ENCODE data around the gene SNX5. TPM values are rescaled to one million over a fixed set of nuclear protein-coding genes. Genes with fewer than 3 reads are reported as not detected.

Gene SNX5
- polyA plus RNA-seq, 6 donors from 2014 or later, result 102 to 151 (median 122) TPM

- Mint-ChIP-seq H3K36me3 (no peaks in the 10 kb centered on the region), H3K27me3 (no peaks in the 10 kb centered on the region), H3K4me1 (peaks cover 30 to 54% (median 46%) of the 10 kb centered on the region in 3 donors), H3K9me3 (peaks cover 0 to 3% (median 0%) of the 10 kb centered on the region in 7 donors), H3K27ac (no peak overlapping the region), H3K4me3 (peak overlapping the region in 5 of 8 donors; percentile 1 to 89 (median 66))
- no peak for ATAC-seq (ENCODE audit: low read depth in 2 of 2)
- DNase-seq, result no peak
Observed at GRCh38 chr20:17902531-17903083, 66.0 kb downstream of the SNX5 start.

DNA sequence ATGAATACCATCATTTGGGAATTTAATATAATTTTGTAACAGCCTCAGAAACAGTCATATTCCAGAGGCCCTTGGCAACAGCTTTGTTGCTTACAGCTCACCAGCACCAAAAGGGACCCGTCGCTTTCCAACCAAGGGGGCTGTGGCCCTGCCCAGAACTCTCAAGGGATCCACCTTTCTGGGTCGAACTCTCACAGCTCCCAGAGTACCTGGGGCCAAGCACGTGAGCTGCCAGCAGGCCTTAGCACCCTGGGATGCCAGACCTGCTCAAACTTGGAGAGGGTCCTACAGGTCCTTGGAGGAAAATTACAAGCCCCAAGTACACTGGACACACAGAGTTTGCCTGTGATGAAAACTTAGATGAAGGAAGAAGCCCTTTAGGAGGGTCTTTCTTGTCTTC, 66.6 kb downstream of the SNX5 start:
- Mint-ChIP-seq H3K36me3 (no peaks in the 10 kb centered on the region), H3K4me3 (peak overlapping the region in 2 of 8 donors; percentile 56 to 66), H3K4me1 (peaks cover 30 to 58% (median 48%) of the 10 kb centered on the region in 3 donors), H3K9me3 (peaks cover 0 to 3% (median 0%) of the 10 kb centered on the region in 7 donors), H3K27ac (no peak overlapping the region), H3K27me3 (no peaks in the 10 kb centered on the region)
- ATAC-seq (ENCODE audit: low read depth in 2 of 2) (no peak), DNase-seq (no peak)

GRCh38 chr20:17898548-17898994, 70.0 kb downstream of the SNX5 start:
- peak; percentile 33 to 38 for ATAC-seq (ENCODE audit: low read depth in 2 of 2)
- H3K4me3 Mint-ChIP-seq, result no peak overlapping the region
- DNase-seq, result peak; percentile 60
- peaks cover 0 to 3% (median 0%) of the 10 kb centered on the region in 7 donors for H3K9me3 Mint-ChIP-seq
- no peaks in the 10 kb centered on the region for H3K27me3 Mint-ChIP-seq
- no peak overlapping the region for H3K27ac Mint-ChIP-seq
- H3K4me1 Mint-ChIP-seq, result peaks cover 37 to 72% (median 66%) of the 10 kb centered on the region in 3 donors
- H3K36me3 Mint-ChIP-seq, result no peaks in the 10 kb centered on the region

GRCh38 chr20:17897566-17898307, 70.9 kb downstream of the SNX5 start:
- no peaks in the 10 kb centered on the region for H3K27me3 Mint-ChIP-seq
- H3K36me3 Mint-ChIP-seq, result no peaks in the 10 kb centered on the region
- no peak for ATAC-seq (ENCODE audit: low read depth in 2 of 2)
- H3K9me3 Mint-ChIP-seq, result no peaks in the 10 kb centered on the region
- no peak overlapping the region for H3K4me3 Mint-ChIP-seq
- H3K27ac Mint-ChIP-seq, result peak overlapping the region in 1 of 6 donors; percentile 46
- peaks cover 35 to 69% (median 67%) of the 10 kb centered on the region in 3 donors for H3K4me1 Mint-ChIP-seq
- DNase-seq, result no peak

DNA sequence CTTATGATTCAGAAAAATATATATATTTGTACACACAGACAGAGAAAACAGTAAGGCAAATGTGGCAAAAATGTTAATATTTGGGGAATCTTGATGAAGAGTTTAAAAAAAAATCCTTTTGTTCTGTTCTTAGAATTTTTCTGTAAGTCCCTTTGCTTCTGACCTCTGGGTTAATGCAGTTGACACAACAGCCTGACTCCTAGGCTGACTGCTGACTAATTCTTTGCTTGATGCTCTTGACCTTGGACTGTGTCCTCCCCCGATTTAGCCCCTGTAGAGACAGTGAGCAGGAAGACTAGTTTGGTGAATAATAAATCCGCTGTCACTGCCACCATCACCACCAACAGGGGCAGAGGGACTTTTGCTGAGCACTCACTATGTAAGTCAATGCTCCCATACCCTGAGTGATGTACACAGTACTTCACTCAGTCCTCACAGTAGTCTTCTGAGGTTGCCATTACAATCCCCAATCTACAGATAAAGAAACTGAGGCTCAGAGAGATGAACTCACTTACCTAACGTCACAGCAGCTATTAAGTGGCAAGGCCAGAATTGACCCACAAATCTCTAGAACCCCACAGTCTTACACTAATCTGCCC, 71.7 kb downstream of the SNX5 start:
- Mint-ChIP-seq H3K9me3 (peaks cover 0 to 3% (median 0%) of the 10 kb centered on the region in 7 donors), H3K4me3 (peak overlapping the region in 4 of 8 donors; percentile 11 to 76 (median 49))
- no peak for ATAC-seq (ENCODE audit: low read depth in 2 of 2)

GRCh38 chr20:17896193-17896723, 72.3 kb downstream of the SNX5 start:
- Mint-ChIP-seq H3K9me3 (peaks cover 0 to 6% (median 0%) of the 10 kb centered on the region in 7 donors), H3K36me3 (no peaks in the 10 kb centered on the region), H3K4me3 (peak overlapping the region; percentile 91 to 96 (median 95)), H3K4me1 (peaks cover 28 to 72% (median 54%) of the 10 kb centered on the region in 3 donors), H3K27me3 (no peaks in the 10 kb centered on the region), H3K27ac (peak overlapping the region; percentile 49 to 99 (median 88))
- ATAC-seq (ENCODE audit: low read depth in 2 of 2) (no peak), DNase-seq (no peak)

More for the DNA sequence above, 71.7 kb downstream of the SNX5 start:
- H3K4me1 Mint-ChIP-seq, result peaks cover 32 to 71% (median 60%) of the 10 kb centered on the region in 3 donors
- no peak for DNase-seq
- no peaks in the 10 kb centered on the region for H3K27me3 Mint-ChIP-seq
- H3K36me3 Mint-ChIP-seq, result no peaks in the 10 kb centered on the region
- peak overlapping the region in 2 of 6 donors; percentile 14 to 57 for H3K27ac Mint-ChIP-seq

DNA sequence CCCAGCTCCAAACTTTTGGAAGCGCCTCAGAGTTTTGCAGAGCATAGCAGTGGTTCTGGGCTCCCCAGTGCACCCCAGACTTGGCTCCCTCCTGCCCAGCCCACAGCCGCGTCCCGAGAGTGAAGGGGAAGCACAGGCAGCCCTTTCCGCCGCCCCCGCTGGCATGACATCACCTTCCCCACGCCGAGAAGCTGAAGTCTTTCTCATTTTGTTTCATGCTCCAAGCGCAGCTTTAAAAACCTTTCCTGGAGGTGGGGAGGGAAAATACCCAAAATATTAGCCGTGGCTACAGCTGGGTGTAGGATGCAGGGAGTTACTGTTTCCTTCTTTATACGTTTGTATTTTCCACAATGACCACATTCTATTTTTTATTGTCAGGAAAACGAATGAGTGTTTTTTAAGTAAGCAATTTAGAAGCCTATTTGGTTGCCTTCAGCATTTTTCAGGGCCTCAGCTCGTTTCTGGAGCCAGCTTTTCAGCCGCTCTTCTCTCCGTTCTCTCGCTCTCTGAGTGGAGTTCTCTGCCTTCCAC, 72.9 kb downstream of the SNX5 start:
- Mint-ChIP-seq H3K36me3 (no peaks in the 10 kb centered on the region), H3K9me3 (peaks cover 0 to 6% (median 0%) of the 10 kb centered on the region in 7 donors), H3K4me3 (peak overlapping the region; percentile 91 to 96 (median 95)), H3K27ac (peak overlapping the region; percentile 88 to 99 (median 92)), H3K4me1 (peaks cover 22 to 67% (median 48%) of the 10 kb centered on the region in 3 donors), H3K27me3 (no peaks in the 10 kb centered on the region)
- ATAC-seq (ENCODE audit: low read depth in 2 of 2) (peak; percentile 95 to 97), DNase-seq (peak; percentile 69)

DNA sequence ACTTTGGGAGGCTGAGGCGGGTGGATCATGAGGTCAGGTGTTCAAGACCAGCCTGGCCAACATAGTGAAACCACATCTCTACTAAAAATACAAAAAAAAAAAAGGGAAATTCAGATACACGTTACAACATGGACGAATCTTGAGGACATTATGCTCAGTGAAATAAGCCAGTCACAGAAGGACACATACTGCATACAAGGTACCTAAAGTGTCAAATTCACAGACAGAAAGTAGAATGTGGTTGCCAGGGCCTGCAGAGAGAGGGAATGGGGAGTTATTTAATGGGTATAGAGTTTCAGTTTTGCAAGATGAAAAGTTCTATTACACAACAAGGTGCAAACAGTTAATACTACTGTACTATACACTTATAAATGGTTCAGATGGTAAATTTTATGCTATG, 75.1 kb downstream of the SNX5 start:
- Mint-ChIP-seq H3K27me3 (no peaks in the 10 kb centered on the region), H3K36me3 (peaks cover 0 to 15% of the 10 kb centered on the region in 2 donors), H3K27ac (peak overlapping the region in 3 of 6 donors; percentile 6 to 47 (median 33)), H3K9me3 (peaks cover 4 to 13% (median 10%) of the 10 kb centered on the region in 7 donors), H3K4me1 (peaks cover 16 to 65% (median 34%) of the 10 kb centered on the region in 3 donors), H3K4me3 (peak overlapping the region in 6 of 8 donors; percentile 1 to 79 (median 26))
- ATAC-seq (ENCODE audit: low read depth in 2 of 2), result no peak
- DNase-seq, result no peak

GRCh38 chr20:17892189-17892938, 76.2 kb downstream of the SNX5 start:
- DNase-seq (no peak), ATAC-seq (ENCODE audit: low read depth in 2 of 2) (no peak)
- peaks cover 16 to 70% (median 29%) of the 10 kb centered on the region in 3 donors for H3K4me1 Mint-ChIP-seq
- H3K9me3 Mint-ChIP-seq, result peaks cover 4 to 13% (median 10%) of the 10 kb centered on the region in 7 donors
- peaks cover 0 to 15% of the 10 kb centered on the region in 2 donors for H3K36me3 Mint-ChIP-seq
- no peaks in the 10 kb centered on the region for H3K27me3 Mint-ChIP-seq
- peak overlapping the region in 2 of 8 donors; percentile 1 to 23 for H3K4me3 Mint-ChIP-seq
- peak overlapping the region in 1 of 6 donors; percentile 6 for H3K27ac Mint-ChIP-seq

Other genes with a start within 250 kb of the SNX5 start
- gene MGME1, start 224 bp upstream of the SNX5 start, polyA plus RNA-seq (ENCODE audit: low read depth in 6 of 6), result 10 to 100 TPM; 16.3 to 99.1 (median 43.2) TPM
- not detected for gene OVOL2, start 89.1 kb upstream of the SNX5 start, polyA plus RNA-seq (ENCODE audit: low read depth in 6 of 6)
- 10 to 100 TPM; 12.7 to 30.4 (median 18.3) TPM for gene KAT14, start 169.1 kb upstream of the SNX5 start, polyA plus RNA-seq (ENCODE audit: low read depth in 6 of 6)
- 10 to 100 TPM; 22.4 to 58.3 (median 33.0) TPM for gene PET117, start 169.1 kb upstream of the SNX5 start, polyA plus RNA-seq (ENCODE audit: low read depth in 6 of 6)